ENCODE results near the gene PCDHGC5.
A peak's percentile ranks its signal among the peaks of the same experiment; 100 is the strongest.

Gene PCDHGC5

GRCh38 chr5:141476132-141476911 is 12.6 kb upstream of the PCDHGC5 start:
- peak; percentile 36 for DNase-seq (ENCODE audit: low spot score)
- in situ Hi-C loops (cut with MboI; ENCODE audit: low pct_unique_long_range_greater_than_20kb, low sequenced_read_pairs, unreplicated experiment) = no loop called here
- no peak for TF ChIP-seq CTCF (IDR thresholded peaks at IDR 0.05; ENCODE audit: extremely low read depth, insufficient read depth, missing control alignments)

GRCh38 chr5:141477044-141477575 is 11.8 kb upstream of the PCDHGC5 start:
- no peak for DNase-seq (ENCODE audit: low spot score)
- in situ Hi-C loops (cut with MboI; ENCODE audit: low pct_unique_long_range_greater_than_20kb, low sequenced_read_pairs, unreplicated experiment) = no loop called here
- no peak for TF ChIP-seq CTCF (IDR thresholded peaks at IDR 0.05; ENCODE audit: extremely low read depth, insufficient read depth, missing control alignments)

GRCh38 chr5:141477815-141478214 is 11.1 kb upstream of the PCDHGC5 start:
- TF ChIP-seq CTCF (IDR thresholded peaks at IDR 0.05; ENCODE audit: extremely low read depth, insufficient read depth, missing control alignments) = no peak
- no peak for DNase-seq (ENCODE audit: low spot score)
- in situ Hi-C loops (cut with MboI; ENCODE audit: low pct_unique_long_range_greater_than_20kb, low sequenced_read_pairs, unreplicated experiment) = no loop called here

- no peak for DNase-seq (ENCODE audit: low spot score)
- peak; percentile 22 for TF ChIP-seq CTCF (IDR thresholded peaks at IDR 0.05; ENCODE audit: extremely low read depth, insufficient read depth, missing control alignments)
- in situ Hi-C loops (cut with MboI; ENCODE audit: low pct_unique_long_range_greater_than_20kb, low sequenced_read_pairs, unreplicated experiment) = no loop called here
Observed at GRCh38 chr5:141478321-141478945, 10.4 kb upstream of the PCDHGC5 start.

GRCh38 chr5:141479776-141480175 is 9.1 kb upstream of the PCDHGC5 start:
- DNase-seq (ENCODE audit: low spot score) = no peak
- in situ Hi-C loops (cut with MboI; ENCODE audit: low pct_unique_long_range_greater_than_20kb, low sequenced_read_pairs, unreplicated experiment) = no loop called here
- TF ChIP-seq CTCF (IDR thresholded peaks at IDR 0.05; ENCODE audit: extremely low read depth, insufficient read depth, missing control alignments) = no peak

- no peak for DNase-seq (ENCODE audit: low spot score)
- in situ Hi-C loops (cut with MboI; ENCODE audit: low pct_unique_long_range_greater_than_20kb, low sequenced_read_pairs, unreplicated experiment) = no loop called here
- TF ChIP-seq CTCF (IDR thresholded peaks at IDR 0.05; ENCODE audit: extremely low read depth, insufficient read depth, missing control alignments) = no peak
Observed at GRCh38 chr5:141483902-141484301, 5.0 kb upstream of the PCDHGC5 start.

Measured in GM13977 (cell line).